GM12801 (cell line): ENCODE measurements around the gene IRF7.

Experiments used
- CTCF ChIP-seq: IDR thresholded peaks from one replicate; pipeline ENCODE4 v1.5.1; 2011; ENCODE audit warnings: control low read depth; ENCODE audit not compliant: insufficient read length; ENCODE audit errors: extremely low read depth

IRF7 gene

GRCh38 chr11:645536-645935 is 29.8 kb upstream of the IRF7 start:
- TF ChIP-seq CTCF = no peak

GRCh38 chr11:643849-644738 is 28.3 kb upstream of the IRF7 start:
- no peak for TF ChIP-seq CTCF

GRCh38 chr11:643366-643765 is 27.6 kb upstream of the IRF7 start:
- TF ChIP-seq CTCF = no peak

- no peak for TF ChIP-seq CTCF
Observed at GRCh38 chr11:641806-642370, 26.1 kb upstream of the IRF7 start.

- TF ChIP-seq CTCF = no peak
Observed at GRCh38 chr11:640021-640706, 24.4 kb upstream of the IRF7 start.

- no peak for TF ChIP-seq CTCF
Observed at GRCh38 chr11:639332-639955, 23.7 kb upstream of the IRF7 start.

- TF ChIP-seq CTCF = no peak
Observed at GRCh38 chr11:638631-639331, 23.0 kb upstream of the IRF7 start.
